IPS-20b (cell line): ENCODE data around the gene UTP4.

ENCODE experiments used
- H3K27ac ChIP-seq: one replicate; pipeline ENCODE4 v1.5.1; 2013; ENCODE audit warnings: low read length
- H3K27me3 ChIP-seq: 2 replicates; pipeline ENCODE4 v1.6.1; 2013; ENCODE audit warnings: mild to moderate bottlenecking, low read length, inconsistent platforms; ENCODE audit not compliant: insufficient read depth
- H3K36me3 ChIP-seq: 2 replicates; pipeline ENCODE4 v1.6.1; 2013; ENCODE audit warnings: low read depth, mild to moderate bottlenecking, inconsistent platforms, low read length, moderate library complexity; ENCODE audit not compliant: insufficient read depth
- H3K4me1 ChIP-seq: 2 replicates; pipeline ENCODE4 v1.6.1; 2013; ENCODE audit warnings: mild to moderate bottlenecking, control low read depth, inconsistent platforms, low read length, moderate library complexity; ENCODE audit not compliant: insufficient read depth
- H3K4me3 ChIP-seq: 2 replicates; pipeline ENCODE4 v1.5.1; 2013; ENCODE audit warnings: mild to moderate bottlenecking, low read length, inconsistent platforms
- H3K9ac ChIP-seq: 2 replicates; pipeline ENCODE4 v1.6.1; 2013; ENCODE audit warnings: low read depth, mild to moderate bottlenecking, inconsistent platforms, low read length, moderate library complexity
- H3K9me3 ChIP-seq: 2 replicates; pipeline ENCODE4 v1.6.1; 2013; ENCODE audit warnings: mild to moderate bottlenecking, low read depth, low read length, inconsistent platforms; ENCODE audit not compliant: insufficient read depth

Gene UTP4

GRCh38 chr16:69201291-69201690 is 68.8 kb downstream of the UTP4 start:
- H3K4me1 ChIP-seq: no peaks in the 10 kb centered on the region
- H3K27ac ChIP-seq: no peak overlapping the region
- H3K4me3 ChIP-seq: no peak overlapping the region
- H3K36me3 ChIP-seq: no peaks in the 10 kb centered on the region
- H3K9me3 ChIP-seq: no peaks in the 10 kb centered on the region
- H3K27me3 ChIP-seq: no peaks in the 10 kb centered on the region
- no peak overlapping the region for H3K9ac ChIP-seq

GRCh38 chr16:69201787-69202186 is 69.3 kb downstream of the UTP4 start:
- H3K9ac ChIP-seq: no peak overlapping the region
- no peaks in the 10 kb centered on the region for H3K4me1 ChIP-seq
- H3K4me3 ChIP-seq: no peak overlapping the region
- H3K9me3 ChIP-seq: no peaks in the 10 kb centered on the region
- H3K27ac ChIP-seq: no peak overlapping the region
- H3K27me3 ChIP-seq: no peaks in the 10 kb centered on the region
- H3K36me3 ChIP-seq: no peaks in the 10 kb centered on the region

GRCh38 chr16:69204172-69204571 is 71.7 kb downstream of the UTP4 start:
- Histone ChIP-seq H3K27me3 (no peaks in the 10 kb centered on the region), H3K9ac (no peak overlapping the region), H3K27ac (no peak overlapping the region)

GRCh38 chr16:69209735-69210134 is 77.3 kb downstream of the UTP4 start:
- Histone ChIP-seq H3K27me3 (no peaks in the 10 kb centered on the region), H3K9ac (no peak overlapping the region), H3K9me3 (no peaks in the 10 kb centered on the region), H3K36me3 (no peaks in the 10 kb centered on the region), H3K27ac (no peak overlapping the region), H3K4me1 (no peaks in the 10 kb centered on the region), H3K4me3 (no peak overlapping the region)

More at GRCh38 chr16:69204172-69204571, 71.7 kb downstream of the UTP4 start:
- Histone ChIP-seq H3K9me3 (no peaks in the 10 kb centered on the region), H3K4me1 (no peaks in the 10 kb centered on the region), H3K36me3 (no peaks in the 10 kb centered on the region), H3K4me3 (no peak overlapping the region)

GRCh38 chr16:69217433-69217832 is 85.0 kb downstream of the UTP4 start:
- Histone ChIP-seq H3K27me3 (no peaks in the 10 kb centered on the region), H3K4me1 (no peaks in the 10 kb centered on the region), H3K9me3 (no peaks in the 10 kb centered on the region), H3K4me3 (no peak overlapping the region), H3K27ac (no peak overlapping the region), H3K36me3 (no peaks in the 10 kb centered on the region), H3K9ac (no peak overlapping the region)
